Muscle of leg (tissue), 11 donors: ENCODE measurements around the gene KRTAP10-11. TPM values are rescaled to one million over a fixed set of nuclear protein-coding genes. Genes with fewer than 3 reads are reported as not detected.
"Not testable (repeated sequence)": the region's sequence is repeated elsewhere in the genome, so short reads cannot be mapped to it uniquely, and the experiment has no call there.

Experiments used
- DNase-seq: peaks from one replicate; pipeline ENCODE4 v3.0.0; 2013
- H3K27ac ChIP-seq: one replicate; pipeline ENCODE4 v1.5.1; 2013; ENCODE audit warnings: mild to moderate bottlenecking, low read length, control low read depth
- H3K27me3 ChIP-seq: one replicate; pipeline ENCODE4 v1.6.1; 2013; ENCODE audit warnings: low read length; ENCODE audit not compliant: control insufficient read depth, insufficient read depth
- H3K36me3 ChIP-seq: one replicate; pipeline ENCODE4 v1.6.1; 2013; ENCODE audit warnings: low read length; ENCODE audit not compliant: control insufficient read depth, insufficient read depth
- H3K4me1 ChIP-seq: one replicate; pipeline ENCODE4 v1.6.1; 2013; ENCODE audit warnings: low read length; ENCODE audit not compliant: control insufficient read depth, insufficient read depth
- H3K4me3 ChIP-seq: one replicate; pipeline ENCODE4 v1.5.1; 2013; ENCODE audit warnings: low read length, control low read depth
- H3K9me3 ChIP-seq: replicated peaks from 2 replicates; pipeline ENCODE4 v1.6.1; 2013; ENCODE audit warnings: low read depth, low read length; ENCODE audit not compliant: control insufficient read depth
- WGBS: methylation state at CpG from one replicate; pipeline ENCODE4 v1.1.5; 2013; ENCODE audit warnings: missing lambda C conversion rate; ENCODE audit not compliant: insufficient coverage; 5-methylcytosine and 5-hydroxymethylcytosine counted together
- polyA plus RNA-seq, 8 donors: library from polyadenylated mRNA; unstranded; fragments of 120-200 nt; gene quantifications; one replicate each; pipeline versions ENCODE4 v1.2.1 to v1.2.3, GENCODE V29; 2013; ENCODE audit warnings: inconsistent platforms in 1 of 8, low replicate concordance in 1 of 8; ENCODE audit not compliant: insufficient read length in 8 of 8, insufficient read depth in 1 of 8
- total RNA-seq: library from RNA; stranded (reverse); fragments of 120-200 nt; gene quantifications from one replicate; pipeline ENCODE4 v1.2.4, GENCODE V29; 2013

The KRTAP10-11 gene
- total and polyA plus RNA-seq, 9 donors: not detected

DNA sequence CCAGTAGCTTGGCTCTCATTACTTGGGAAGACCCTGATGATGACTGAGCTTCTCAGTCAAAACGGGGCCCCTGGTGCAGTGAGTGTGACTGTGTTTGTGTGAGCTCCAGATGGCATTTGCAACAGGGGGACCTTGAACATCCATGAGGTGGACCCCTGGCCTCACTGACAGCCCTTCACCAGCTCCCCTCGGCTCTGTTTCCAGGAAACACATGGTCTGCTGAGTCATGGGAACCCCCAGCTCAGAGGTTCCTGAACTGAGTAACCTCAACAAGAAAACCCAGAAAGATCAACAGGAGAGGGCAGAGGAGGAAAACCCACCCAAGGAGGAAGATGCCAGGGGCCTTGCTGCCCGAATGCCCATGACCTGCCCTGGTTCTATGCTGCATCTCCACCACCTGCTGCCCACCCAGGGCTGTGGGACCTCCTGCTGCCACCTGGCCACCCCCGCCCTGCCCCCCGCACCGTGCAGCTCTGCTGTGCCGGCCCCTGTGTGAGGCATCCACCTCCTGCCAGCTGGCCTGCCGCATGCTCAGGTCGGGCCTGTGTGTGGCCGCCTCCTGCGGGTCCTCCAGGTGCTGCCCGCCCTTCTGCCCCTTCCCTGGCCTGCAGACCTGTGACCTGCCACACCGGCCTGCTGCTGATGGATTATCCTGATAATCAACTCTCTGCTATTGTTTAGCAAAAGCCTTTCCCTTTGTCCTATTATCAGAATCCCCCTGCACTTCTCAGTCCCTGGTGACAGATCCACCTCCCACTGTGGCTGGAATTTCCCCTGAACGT is 40.0 kb downstream of the KRTAP10-11 start:
- DNase-seq: no peak
- Histone ChIP-seq H3K27ac (no peak overlapping the region), H3K4me3 (no peak overlapping the region), H3K36me3 (no peaks in the 10 kb centered on the region), H3K27me3 (peaks cover 49% of the 10 kb centered on the region), H3K4me1 (peaks cover 17% of the 10 kb centered on the region), H3K9me3 (no peaks in the 10 kb centered on the region)
- WGBS: 48% methylated on average over 12 of the region's 14 CpGs

DNA sequence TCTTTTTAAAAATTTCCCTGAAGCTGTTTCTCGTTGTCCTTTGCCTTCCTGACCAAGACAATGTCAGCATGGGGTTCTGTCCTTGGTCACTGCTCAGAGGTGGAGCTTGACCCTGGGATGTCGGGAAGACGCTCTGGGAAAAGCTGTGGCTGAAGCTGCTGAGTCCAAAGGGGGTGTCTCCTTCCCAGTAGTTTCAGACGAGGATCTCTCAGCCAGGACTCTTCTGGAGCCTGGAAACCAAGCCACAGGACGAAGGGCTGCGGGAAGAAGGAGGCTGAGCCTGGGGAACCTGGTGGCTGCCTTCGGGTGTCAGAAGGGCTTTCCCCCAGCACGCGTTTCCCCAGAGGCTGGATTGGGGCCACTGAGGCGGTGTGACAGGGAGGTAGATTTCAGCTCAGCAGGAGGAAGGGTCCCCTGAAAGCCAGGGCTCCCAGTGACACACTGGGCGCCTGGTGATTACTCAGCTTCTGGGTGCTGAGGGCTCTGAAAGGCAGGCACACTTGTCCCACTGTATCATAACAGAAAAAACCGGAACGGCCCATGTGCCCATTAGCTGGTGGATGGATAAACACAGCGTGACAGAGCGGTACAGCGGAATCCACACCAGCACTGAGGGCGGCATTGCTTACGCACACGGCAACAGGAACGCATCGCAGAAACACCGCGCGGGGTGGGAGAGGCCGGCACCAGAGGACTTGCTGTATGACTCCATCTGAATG is 40.8 kb downstream of the KRTAP10-11 start:
- Histone ChIP-seq H3K4me1 (peaks cover 16% of the 10 kb centered on the region), H3K9me3 (no peaks in the 10 kb centered on the region), H3K36me3 (no peaks in the 10 kb centered on the region), H3K27me3 (peaks cover 45% of the 10 kb centered on the region), H3K27ac (no peak overlapping the region), H3K4me3 (no peak overlapping the region)
- 62% methylated on average over 24 of the region's 25 CpGs for WGBS
- no peak for DNase-seq

DNA sequence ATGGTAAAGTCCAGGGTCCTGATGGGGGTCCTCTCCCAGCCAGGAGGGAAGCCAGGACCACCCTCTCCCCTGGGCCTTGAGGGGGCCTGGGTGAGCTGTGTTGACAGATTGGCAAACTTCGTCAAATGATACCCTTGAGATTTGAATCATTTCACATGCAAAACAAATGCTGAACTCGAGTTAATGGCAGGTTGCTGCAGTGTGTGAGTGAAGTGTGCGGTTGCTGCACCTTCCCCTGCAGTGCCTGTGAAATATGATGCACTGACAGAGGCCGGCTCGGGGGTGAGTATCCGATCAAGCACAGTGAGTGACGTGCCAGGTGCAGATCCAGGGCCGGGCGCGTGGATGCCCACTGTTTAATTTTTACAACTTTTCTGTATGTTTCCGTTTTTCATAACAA is 41.5 kb downstream of the KRTAP10-11 start:
- peak; percentile 37 for DNase-seq
- Histone ChIP-seq H3K4me3 (no peak overlapping the region), H3K36me3 (no peaks in the 10 kb centered on the region), H3K9me3 (peaks cover 4% of the 10 kb centered on the region), H3K4me1 (peaks cover 13% of the 10 kb centered on the region), H3K27me3 (peaks cover 42% of the 10 kb centered on the region), H3K27ac (no peak overlapping the region)
- 33% methylated on average over 1 of the region's 11 CpGs for WGBS

DNA sequence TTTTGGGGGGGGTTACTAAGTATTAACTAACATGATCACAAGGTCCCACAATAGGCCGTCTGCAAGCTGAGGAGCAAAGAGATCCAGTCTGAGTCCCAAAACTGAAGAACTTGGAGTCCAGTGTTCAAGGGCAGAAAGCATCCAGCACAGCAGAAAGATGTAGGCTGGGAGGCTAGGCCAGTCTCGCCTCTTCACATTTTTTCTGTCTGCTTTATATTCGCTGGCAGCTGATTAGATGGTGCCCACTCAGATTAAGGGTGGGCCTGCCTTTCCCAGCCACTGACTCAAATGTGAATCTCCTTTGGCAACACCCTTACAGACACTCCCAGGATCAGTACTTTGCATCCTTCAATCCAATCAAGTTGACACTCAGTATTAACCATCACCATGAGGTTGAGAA is 43.5 kb downstream of the KRTAP10-11 start:
- H3K27ac ChIP-seq, DNase-seq, H3K36me3 ChIP-seq, H3K4me3 ChIP-seq, H3K9me3 ChIP-seq: not testable (repeated sequence)
- peaks cover 33% of the 10 kb centered on the region for H3K27me3 ChIP-seq
- WGBS: 100% methylated on average over 2 of the region's 3 CpGs
- peaks cover 13% of the 10 kb centered on the region for H3K4me1 ChIP-seq

DNA sequence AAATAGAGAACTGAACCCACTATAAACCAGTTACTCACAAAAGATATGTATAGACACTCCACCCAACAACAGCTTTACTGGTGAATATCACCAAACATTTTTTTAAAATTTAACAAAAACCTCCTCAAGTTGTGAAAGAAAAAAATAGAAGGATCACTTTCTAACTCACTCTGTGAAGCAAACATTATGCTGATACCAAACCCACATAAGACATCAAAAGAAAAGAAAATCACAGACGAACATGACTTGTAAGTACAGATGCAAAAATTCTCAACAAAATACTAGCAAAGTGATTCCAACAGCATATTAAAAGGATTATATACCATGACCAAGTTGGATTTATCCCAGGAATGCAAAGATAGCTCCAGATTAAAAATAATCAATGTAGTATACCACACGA is 45.5 kb downstream of the KRTAP10-11 start:
- WGBS: no CpG with 5 or more reads among the region's 2 CpGs
- H3K4me3 ChIP-seq: no peak overlapping the region

DNA sequence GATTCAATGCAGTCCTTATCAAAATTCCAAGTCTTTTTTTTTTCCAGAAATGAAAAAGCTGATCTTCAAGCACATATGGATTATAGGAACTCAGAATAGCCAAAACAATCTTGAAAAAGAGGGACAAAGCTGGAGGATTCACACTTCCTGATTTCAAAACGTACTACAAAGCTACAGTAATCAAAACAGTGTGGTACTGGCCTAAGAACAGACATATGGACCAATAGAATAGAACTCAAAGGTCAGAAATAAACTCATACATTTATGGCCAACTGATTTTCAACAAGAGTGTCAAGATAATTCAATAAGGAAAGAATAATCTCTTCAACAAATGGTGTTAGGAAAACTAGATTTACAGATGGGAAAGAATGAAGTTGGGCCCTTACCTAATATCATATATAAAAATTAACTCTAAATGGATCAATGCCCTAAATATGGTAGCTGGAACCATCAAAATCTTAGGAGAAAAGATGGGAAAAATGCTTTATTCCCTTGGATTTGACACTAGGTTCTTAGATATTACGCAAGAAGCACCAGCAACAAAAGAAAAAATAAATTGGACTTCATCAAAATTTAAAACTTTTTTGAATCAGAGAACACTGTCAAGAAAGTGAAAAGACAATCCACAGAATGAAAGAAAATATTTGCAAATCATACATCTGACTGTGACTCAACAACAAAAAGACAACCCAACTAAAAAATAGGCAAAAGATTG is 46.7 kb downstream of the KRTAP10-11 start:
- H3K27ac ChIP-seq: no peak overlapping the region
- H3K9me3 ChIP-seq: peaks cover 8% of the 10 kb centered on the region
- H3K4me1 ChIP-seq: peaks cover 3% of the 10 kb centered on the region
- H3K4me3 ChIP-seq: no peak overlapping the region
- no CpG with 5 or more reads among the region's 2 CpGs for WGBS
- H3K27me3 ChIP-seq: peaks cover 30% of the 10 kb centered on the region
- no peaks in the 10 kb centered on the region for H3K36me3 ChIP-seq
- DNase-seq: no peak

More for the DNA sequence above, 45.5 kb downstream of the KRTAP10-11 start:
- no peak for DNase-seq
- Histone ChIP-seq H3K36me3 (no peaks in the 10 kb centered on the region), H3K27ac (no peak overlapping the region), H3K9me3 (peaks cover 8% of the 10 kb centered on the region), H3K4me1 (peaks cover 11% of the 10 kb centered on the region), H3K27me3 (peaks cover 29% of the 10 kb centered on the region)

DNA sequence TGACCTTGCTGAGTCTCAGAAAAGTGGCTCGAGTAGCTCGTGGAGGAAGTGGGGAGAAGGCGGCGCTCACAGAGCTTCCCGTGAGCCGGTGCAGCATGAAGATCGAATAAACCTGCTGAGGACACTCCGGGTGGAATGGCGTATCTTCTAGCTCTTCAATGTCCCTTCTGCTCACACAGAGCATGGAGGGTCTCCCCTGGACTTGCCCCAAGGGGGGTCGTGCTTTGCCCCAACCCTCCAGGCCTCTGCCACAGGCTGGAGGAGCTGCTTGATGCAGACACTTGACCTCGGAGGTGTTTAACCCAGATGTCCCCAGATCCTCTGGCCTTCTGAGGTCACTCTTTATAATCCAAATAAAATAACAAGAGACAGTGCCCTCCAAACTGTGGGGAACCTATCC is 48.6 kb downstream of the KRTAP10-11 start:
- peaks cover 36% of the 10 kb centered on the region for H3K27me3 ChIP-seq
- no peak overlapping the region for H3K4me3 ChIP-seq
- 72% methylated on average over 11 of the region's 11 CpGs for WGBS
- peaks cover 4% of the 10 kb centered on the region for H3K4me1 ChIP-seq
- H3K27ac ChIP-seq: no peak overlapping the region
- H3K9me3 ChIP-seq: peaks cover 8% of the 10 kb centered on the region
- DNase-seq: no peak
- H3K36me3 ChIP-seq: no peaks in the 10 kb centered on the region

DNA sequence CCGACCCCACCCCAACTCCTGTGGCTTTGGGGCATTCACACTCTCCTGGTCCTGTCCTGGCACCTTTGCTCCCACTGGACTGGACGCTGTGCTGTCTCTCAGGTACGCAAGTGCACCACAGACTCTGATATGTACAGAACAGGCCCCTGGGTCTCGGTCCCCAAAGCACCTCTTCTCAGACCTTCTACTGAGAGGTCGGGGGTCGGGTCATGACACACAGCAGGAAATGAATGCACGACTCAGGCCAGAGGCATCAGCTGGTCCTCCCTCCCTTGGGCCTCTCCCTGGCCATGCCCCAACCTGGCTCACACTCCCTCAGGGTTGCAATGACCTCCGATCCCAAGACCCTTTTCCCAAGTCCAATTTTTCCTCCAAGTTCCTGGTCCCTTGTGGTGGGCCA is 49.0 kb downstream of the KRTAP10-11 start:
- H3K27me3 ChIP-seq: peaks cover 40% of the 10 kb centered on the region
- 64% methylated on average over 6 of the region's 8 CpGs for WGBS

DNA sequence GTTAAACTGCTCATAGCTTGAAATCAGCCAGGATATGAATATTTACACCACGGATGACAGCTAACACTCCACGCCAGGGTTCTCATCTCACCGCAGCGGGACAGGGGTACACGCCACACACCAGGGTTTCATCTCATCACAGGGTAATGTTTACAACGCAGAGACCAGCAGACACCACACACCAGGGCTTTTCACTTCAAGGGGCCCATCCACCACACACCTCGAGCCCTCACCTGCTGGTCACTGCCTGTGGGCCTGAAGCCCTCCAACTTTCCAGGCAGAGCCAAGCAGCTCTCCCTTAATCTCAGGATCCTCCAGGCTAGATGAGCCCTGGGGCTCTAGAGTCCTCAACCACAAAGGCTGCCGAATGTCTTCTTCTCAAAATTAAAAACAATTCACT is 49.4 kb downstream of the KRTAP10-11 start:
- Histone ChIP-seq H3K4me3 (no peak overlapping the region), H3K27ac (no peak overlapping the region), H3K4me1 (peaks cover 4% of the 10 kb centered on the region), H3K9me3 (peaks cover 8% of the 10 kb centered on the region), H3K27me3 (peaks cover 44% of the 10 kb centered on the region), H3K36me3 (no peaks in the 10 kb centered on the region)
- 82% methylated on average over 7 of the region's 8 CpGs for WGBS
- DNase-seq: no peak

More for the DNA sequence above, 49.0 kb downstream of the KRTAP10-11 start:
- Histone ChIP-seq H3K36me3 (no peaks in the 10 kb centered on the region), H3K27ac (no peak overlapping the region), H3K9me3 (peaks cover 8% of the 10 kb centered on the region), H3K4me1 (peaks cover 4% of the 10 kb centered on the region), H3K4me3 (no peak overlapping the region)
- no peak for DNase-seq

DNA sequence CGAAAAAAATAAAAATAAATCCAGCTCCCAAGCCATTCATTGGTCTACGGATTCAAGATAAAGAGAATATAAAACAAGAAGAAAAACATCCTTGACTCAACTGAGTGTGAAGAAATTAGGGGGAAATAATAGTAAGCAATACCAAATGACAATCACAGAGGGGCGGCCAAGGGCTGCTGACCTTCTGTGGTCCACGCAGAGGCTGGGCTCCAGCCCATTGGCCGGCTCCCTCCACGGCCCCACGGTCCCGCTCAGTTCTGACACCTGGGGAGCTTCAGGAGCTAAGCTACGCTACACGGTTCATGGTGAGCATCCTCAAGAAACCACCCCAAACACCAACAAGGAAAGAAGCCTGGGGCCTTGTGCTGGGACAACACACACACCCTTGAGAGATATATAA is 50.4 kb downstream of the KRTAP10-11 start:
- peaks cover 4% of the 10 kb centered on the region for H3K4me1 ChIP-seq
- 42% methylated on average over 4 of the region's 10 CpGs for WGBS
- no peak overlapping the region for H3K27ac ChIP-seq
- peaks cover 8% of the 10 kb centered on the region for H3K9me3 ChIP-seq
- no peak overlapping the region for H3K4me3 ChIP-seq
- H3K36me3 ChIP-seq: no peaks in the 10 kb centered on the region
- H3K27me3 ChIP-seq: peaks cover 54% of the 10 kb centered on the region
- DNase-seq: no peak
